HG03575 (cell line): Measurements from ENCODE around the gene TMEM140.
A peak's percentile ranks its signal among the peaks of the same experiment; 100 is the strongest.
"Not testable (repeated sequence)": the region's sequence is repeated elsewhere in the genome, so short reads cannot be mapped to it uniquely, and the experiment has no call there.

Source experiments
- ATAC-seq: cut with Tn5 transposase; IDR thresholded peaks from one replicate; pipeline ENCODE4 v1.9.1; 2021; ENCODE audit not compliant: unreplicated experiment, insufficient number of reproducible peaks, low FRiP score; ENCODE audit errors: extremely low read depth

The TMEM140 gene

GRCh38 chr7:135147899-135148721 lies at the start of gene TMEM140:
TMEM140 (plus strand) TSS chr7:135148072; CDS start chr7:135164442, 16,370 bp downstream.
- peak; percentile 53 for ATAC-seq

- ATAC-seq: no peak
Measured at GRCh38 chr7:135098391-135098790, 49.5 kb upstream of the TMEM140 start.

GRCh38 chr7:135100856-135101255 lies 47.0 kb upstream of the TMEM140 start:
- ATAC-seq: no peak

GRCh38 chr7:135102372-135102771 lies 45.5 kb upstream of the TMEM140 start:
- ATAC-seq: peak; percentile 57

- no peak for ATAC-seq
Measured at GRCh38 chr7:135109562-135109961, 38.3 kb upstream of the TMEM140 start.

GRCh38 chr7:135109976-135110375 lies 37.9 kb upstream of the TMEM140 start:
- no peak for ATAC-seq

- no peak for ATAC-seq
Measured at GRCh38 chr7:135111379-135111778, 36.5 kb upstream of the TMEM140 start.

- ATAC-seq: no peak
Measured at GRCh38 chr7:135114622-135115021, 33.2 kb upstream of the TMEM140 start.

- no peak for ATAC-seq
Measured at GRCh38 chr7:135117096-135117495, 30.8 kb upstream of the TMEM140 start.

- ATAC-seq: no peak
Measured at GRCh38 chr7:135121868-135122267, 26.0 kb upstream of the TMEM140 start.

- not testable (repeated sequence) for ATAC-seq
Measured at GRCh38 chr7:135124631-135125030, 23.2 kb upstream of the TMEM140 start.

- no peak for ATAC-seq
Measured at GRCh38 chr7:135128931-135129330, 18.9 kb upstream of the TMEM140 start.

GRCh38 chr7:135129579-135129978 lies 18.3 kb upstream of the TMEM140 start:
- ATAC-seq: no peak

- no peak for ATAC-seq
Measured at GRCh38 chr7:135143885-135144668, 3.8 kb upstream of the TMEM140 start.

GRCh38 chr7:135147341-135147898 lies 452 bp upstream of the TMEM140 start:
- ATAC-seq: no peak

GRCh38 chr7:135150072-135150782 lies 2.4 kb downstream of the TMEM140 start:
- ATAC-seq: no peak

- ATAC-seq: no peak
Measured at GRCh38 chr7:135151132-135151531, 3.3 kb downstream of the TMEM140 start.

GRCh38 chr7:135151533-135151932 lies 3.7 kb downstream of the TMEM140 start:
- ATAC-seq: no peak

GRCh38 chr7:135152442-135152841 lies 4.6 kb downstream of the TMEM140 start:
- ATAC-seq: no peak
